HCT116 (cell line): ENCODE measurements around the gene TOM1. TPM values are rescaled to one million over a fixed set of nuclear protein-coding genes. Genes with fewer than 3 reads are reported as not detected.

Source experiments
- ATAC-seq: fragments of 200-7000 bp; cut with Tn5 transposase; 2 replicates; pipeline ENCODE4 v1.9.1; 2020; ENCODE audit warnings: mild to moderate bottlenecking, moderate library complexity
- Bru-seq: library from RNA; stranded (reverse); fragments of 400-500 nt; gene quantifications from one replicate; lab custom pipeline; 2021; lab: Mats Ljungman, UMichigan
- BruChase-seq, 2 experiments: library from RNA; stranded (reverse); fragments of 400-500 nt; gene quantifications; one replicate each; lab custom pipeline; 2021; lab: Mats Ljungman, UMichigan
- BruUV-seq: library from RNA; stranded (reverse); fragments of 400-500 nt; replicated peaks from 2 replicates; lab custom pipeline; 2021; lab: Mats Ljungman, UMichigan
- CTCF ChIA-PET: fragments of 300-600 bp; sonication (Branson Sonifier 250); formaldehyde crosslinking; loops from one replicate; lab custom pipeline; 2021; ENCODE audit warnings: antibody characterized with exemption; lab: Charles Lee
- POLR2A ChIA-PET: fragments of 300-600, 350-600 bp; sonication (Branson Sonifier 250); formaldehyde crosslinking; loops from one replicate; lab custom pipeline; 2021; ENCODE audit warnings: antibody characterized with exemption; lab: Charles Lee
- RAD21 ChIA-PET, 2 experiments: fragments of 300-600 bp; sonication (Branson Sonifier 250); formaldehyde crosslinking; loops; one replicate each; lab custom pipeline; 2023; ENCODE audit warnings: low total read pairs in 2 of 2; ENCODE audit not compliant: uncharacterized antibody in 2 of 2, unreplicated experiment in 2 of 2, low non-redundant PET in 1 of 2; lab: Charles Lee
- DNase-seq: peaks from one replicate; pipeline ENCODE4 v3.0.0-alpha.2; 2010; ENCODE audit warnings: low read depth, low spot score
- H2AFZ ChIP-seq: fragments of 200-600 bp; shearing (Covaris generic), sonication (generic); 2 replicates; pipeline ENCODE4 v1.6.1; 2017; ENCODE audit warnings: low read depth, mixed run types, mixed read lengths, antibody characterized with exemption, low read length; ENCODE audit not compliant: poor library complexity, severe bottlenecking
- H3K27ac ChIP-seq: 2 replicates; pipeline ENCODE4 v1.5.1; 2012; ENCODE audit warnings: low read depth, low read length
- H3K27me3 ChIP-seq: fragments of 200-600 bp; sonication (generic); 2 replicates; pipeline ENCODE4 v1.6.1; 2016; ENCODE audit warnings: mixed run types, low read length, mixed read lengths; ENCODE audit not compliant: insufficient read depth
- H3K36me3 ChIP-seq, 2 experiments: fragments of 200-500 bp in 1 of 2; fragments of 200-600 bp in 1 of 2; sonication (Bioruptor generic) in 1 of 2; sonication (generic) in 1 of 2; 2 replicates each; pipeline versions ENCODE4 v1.5.1 to v1.6.1; 2014 to 2016; ENCODE audit warnings: low read length in 2 of 2, inconsistent platforms in 1 of 2, mixed read lengths in 1 of 2, mixed run types in 1 of 2; ENCODE audit not compliant: insufficient read depth in 2 of 2, control insufficient read depth in 1 of 2
- H3K4me1 ChIP-seq, 2 experiments: fragments of 200-600 bp in 1 of 2; sonication (generic) in 1 of 2; 2 replicates each; pipeline versions ENCODE4 v1.5.1 to v1.6.1; 2012 to 2017; ENCODE audit warnings: low read length in 2 of 2, inconsistent platforms in 1 of 2, mild to moderate bottlenecking in 1 of 2, mixed read lengths in 1 of 2, mixed run types in 1 of 2, moderate library complexity in 1 of 2; ENCODE audit not compliant: insufficient read depth in 2 of 2, control insufficient read depth in 1 of 2
- H3K4me2 ChIP-seq: fragments of 200-600 bp; sonication (generic); 2 replicates; pipeline ENCODE4 v1.6.1; 2017; ENCODE audit warnings: mixed run types, low read length, mixed read lengths
- H3K4me3 ChIP-seq, 2 experiments: fragments of 200-600 bp in 1 of 2; sonication (generic) in 1 of 2; replicated peaks in 1 of 2; 2 replicates each; pipeline ENCODE4 v1.5.1; 2011 to 2016; ENCODE audit warnings: low read length in 2 of 2, control low read depth in 1 of 2, low read depth in 1 of 2, mild to moderate bottlenecking in 1 of 2, mixed read lengths in 1 of 2, mixed run types in 1 of 2
- H3K79me2 ChIP-seq: fragments of 200-600 bp; sonication (generic); 2 replicates; pipeline ENCODE4 v1.6.1; 2017; ENCODE audit warnings: mild to moderate bottlenecking, mixed run types, low read length, moderate library complexity, mixed read lengths; ENCODE audit not compliant: insufficient read depth
- H3K9ac ChIP-seq: fragments of 200-600 bp; sonication (generic); 2 replicates; pipeline ENCODE4 v1.6.1; 2016; ENCODE audit warnings: low read length, mixed read lengths
- H3K9me2 ChIP-seq: fragments of 200-600 bp; sonication (generic), shearing (Covaris generic); 2 replicates; pipeline ENCODE4 v1.6.1; 2017; ENCODE audit warnings: mixed run types, mild to moderate bottlenecking, moderate library complexity; ENCODE audit not compliant: insufficient read depth
- H3K9me3 ChIP-seq, 2 experiments: fragments of 200-500 bp in 1 of 2; fragments of 200-600 bp in 1 of 2; sonication (Bioruptor generic) in 1 of 2; sonication (generic) in 1 of 2; 2 replicates each; pipeline ENCODE4 v1.6.1; 2014 to 2017; ENCODE audit warnings: low read length in 2 of 2, mixed read lengths in 2 of 2, inconsistent platforms in 1 of 2, low read depth in 1 of 2, mild to moderate bottlenecking in 1 of 2, mixed run types in 1 of 2, moderate library complexity in 1 of 2; ENCODE audit not compliant: control insufficient read depth in 1 of 2, insufficient read depth in 1 of 2
- H4K20me1 ChIP-seq: fragments of 200-600 bp; sonication (generic), shearing (Covaris generic); 2 replicates; pipeline ENCODE4 v1.6.1; 2017; ENCODE audit warnings: mixed run types, mild to moderate bottlenecking, moderate library complexity; ENCODE audit not compliant: insufficient read depth
- CBX3 ChIP-seq: IDR thresholded peaks from 2 replicates; pipeline ENCODE4 v1.6.1; 2012; ENCODE audit warnings: low read depth
- CEBPB ChIP-seq: IDR thresholded peaks from 2 replicates; pipeline ENCODE4 v1.6.1; 2012; ENCODE audit warnings: low read depth
- ELF1 ChIP-seq: IDR thresholded peaks from 2 replicates; pipeline ENCODE4 v1.6.1; 2012; ENCODE audit warnings: low read depth, borderline replicate concordance
- EZH2 ChIP-seq: fragments of 200-600 bp; sonication (generic); IDR thresholded peaks from 2 replicates; pipeline ENCODE4 v1.6.1; 2017; ENCODE audit warnings: antibody characterized with exemption, mixed run types
- EZH2phosphoT487 ChIP-seq: fragments of 200-600 bp; IDR thresholded peaks from 2 replicates; pipeline ENCODE4 v1.6.1; 2018; ENCODE audit warnings: antibody characterized with exemption, borderline replicate concordance
- FOSL1 ChIP-seq: IDR thresholded peaks from 2 replicates; pipeline ENCODE4 v1.6.1; 2012; ENCODE audit warnings: low read depth
- JUND ChIP-seq: IDR thresholded peaks from 2 replicates; pipeline ENCODE4 v1.6.1; 2012
- POLR2A ChIP-seq: IDR thresholded peaks from 2 replicates; pipeline ENCODE4 v1.7.0; 2011; ENCODE audit warnings: borderline replicate concordance; ENCODE audit not compliant: insufficient read depth, insufficient read length; ENCODE audit errors: extremely low read depth
- POLR2AphosphoS5 ChIP-seq: IDR thresholded peaks from 2 replicates; pipeline ENCODE4 v1.6.1; 2011; ENCODE audit warnings: mild to moderate bottlenecking, low read depth, low read length, moderate library complexity
- RAD21 ChIP-seq: IDR thresholded peaks from 2 replicates; pipeline ENCODE4 v1.6.1; 2012; ENCODE audit warnings: low read depth, mild to moderate bottlenecking
- SIN3A ChIP-seq: IDR thresholded peaks from 2 replicates; pipeline ENCODE4 v1.6.1; 2012; ENCODE audit warnings: low read depth
- SP1 ChIP-seq: IDR thresholded peaks from 2 replicates; pipeline ENCODE4 v1.6.1; 2012; ENCODE audit warnings: low read depth
- SRF ChIP-seq: IDR thresholded peaks from 2 replicates; pipeline ENCODE4 v1.6.1; 2012; ENCODE audit warnings: low read depth
- TCF7L2 ChIP-seq: IDR thresholded peaks from 2 replicates; pipeline ENCODE4 v1.7.0; 2011; ENCODE audit warnings: borderline replicate concordance, inconsistent platforms; ENCODE audit not compliant: insufficient read depth, insufficient read length; ENCODE audit errors: extremely low read depth
- YY1 ChIP-seq: IDR thresholded peaks from 2 replicates; pipeline ENCODE4 v1.6.1; 2011; ENCODE audit warnings: low read length, low read depth, moderate library complexity, mild to moderate bottlenecking; ENCODE audit not compliant: insufficient replicate concordance; ENCODE audit errors: extremely low read depth
- ZFX ChIP-seq: fragments of 450-650 bp; IDR thresholded peaks from 2 replicates; pipeline ENCODE4 v1.6.1; 2017
- intact Hi-C: fragments of 100-400 bp; cut with micrococcal nuclease; formaldehyde crosslinking; loops from 2 replicates; pipeline ENCODE4 v1.10.0; 2022
- long read RNA-seq: library from polyadenylated mRNA; unstranded; transcript quantifications from one replicate; pipeline ENCODE4 v2.0.0, GENCODE V29; 2021; ENCODE audit not compliant: unreplicated experiment
- polyA plus RNA-seq: library from polyadenylated mRNA; unstranded; fragments of >200 nt; gene quantifications from 2 replicates; pipeline ENCODE4 v1.2.1, GENCODE V29; 2012; ENCODE audit warnings: missing spikeins
- total RNA-seq: library from RNA; stranded (reverse); gene quantifications from one replicate; pipeline ENCODE4 v1.2.1, GENCODE V29; 2021; ENCODE audit not compliant: unreplicated experiment
- TF ChIP-seq, protein P1 (sequence below): IDR thresholded peaks from 2 replicates; pipeline ENCODE4 v1.6.1; 2012; ENCODE audit warnings: low read depth
- TF ChIP-seq, protein P2 (sequence below), 3 experiments: fragments of 200-600 bp in 1 of 3; sonication (generic) in 1 of 3; IDR thresholded peaks in 2 of 3; conservative IDR thresholded peaks in 1 of 3; 2 replicates each; pipeline ENCODE4 v1.5.1; 2012 to 2017; ENCODE audit warnings: low read depth in 2 of 3, low read length in 2 of 3, antibody characterized with exemption in 1 of 3, borderline replicate concordance in 1 of 3, control low read depth in 1 of 3, mild to moderate bottlenecking in 1 of 3, mixed read lengths in 1 of 3, mixed run types in 1 of 3, moderate library complexity in 1 of 3; ENCODE audit not compliant: insufficient read depth in 1 of 3
- TF ChIP-seq, protein P3 (sequence below): IDR thresholded peaks from 2 replicates; pipeline ENCODE4 v1.6.1; 2012
- TF ChIP-seq, protein P4 (sequence below): IDR thresholded peaks from 2 replicates; pipeline ENCODE4 v1.6.1; 2012

The TOM1 gene
- total RNA-seq (18.0 TPM), Bru-seq, nascent RNA (percentile 48 among the genes with signal in this experiment), BruChase-seq, experiment 1, labeled RNA remaining after a 6-hour chase (percentile 50 among the genes with signal in this experiment), BruChase-seq, experiment 2, labeled RNA remaining after a 2-hour chase (percentile 49 among the genes with signal in this experiment)
- polyA plus RNA-seq, result 18.9 and 20.8 TPM in 2 replicates
- long read RNA-seq, transcript TOM1-210 (15 exons, 2,389 nt), result major isoform, 36 of 55 reads
- long read RNA-seq, partial matches to known transcripts, result 4 of 55 reads
- long read RNA-seq, other reads (novel, unspliced or antisense), result 13 of 55 reads

DNA sequence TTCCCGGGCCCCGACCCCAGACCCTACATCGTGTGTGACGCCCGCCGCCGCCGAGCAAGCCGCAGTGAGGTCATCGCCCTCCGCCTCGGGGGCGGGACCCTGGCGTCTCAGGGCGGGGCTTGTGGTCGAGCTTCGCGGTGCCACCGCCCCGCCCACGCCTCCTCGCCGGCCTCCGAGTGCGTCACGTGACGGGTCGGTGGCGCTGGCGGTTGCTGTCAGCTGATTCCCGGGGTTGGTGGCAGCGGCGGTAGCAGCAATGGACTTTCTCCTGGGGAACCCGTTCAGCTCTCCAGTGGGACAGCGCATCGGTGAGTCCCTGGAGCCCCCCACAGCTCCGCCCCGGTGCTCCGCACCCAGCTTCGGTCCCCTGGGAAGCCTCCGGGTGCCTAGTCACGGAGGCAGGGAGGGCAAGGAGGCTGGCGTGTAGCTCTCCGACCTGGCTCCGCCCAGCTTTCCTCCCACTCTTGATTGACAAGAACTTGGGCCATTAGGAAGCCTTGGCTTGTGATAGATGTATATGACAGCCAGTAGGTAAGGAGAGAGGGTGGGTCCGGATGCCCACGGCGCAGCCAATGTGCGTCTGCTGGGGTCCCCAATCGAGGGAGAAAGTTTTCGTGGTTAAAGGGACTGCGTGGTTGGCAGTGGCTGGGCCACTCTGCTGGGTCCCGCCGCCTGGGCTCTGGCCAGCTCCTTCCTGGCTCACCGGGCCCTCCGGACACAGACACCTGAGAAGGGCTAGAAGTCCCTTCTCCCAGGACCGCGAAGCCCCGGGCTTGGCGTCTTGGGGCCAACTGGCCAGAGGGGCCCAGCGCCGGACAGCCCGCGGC lies at the start of gene TOM1:
Gene TOM1 (plus strand): TSS at position 222 of the 827 bp plus-strand sequence. CDS start 35 bp downstream, at position 257.
- POLR2A ChIA-PET, result interaction anchor here (0.7 to 1.0 kb wide), 3 partner anchors 9 to 41 kb away, joined by 3 read pairs; no protein-coding TSS in a partner anchor
- Histone ChIP-seq H3K4me1 (peaks cover 13 to 24% of the 10 kb centered on the region in 2 experiments), H3K36me3 (peaks cover 8 to 11% of the 10 kb centered on the region in 2 experiments; a peak in 2 of 4 replicates), H3K4me3 (peak within 1 kb of the TSS; percentile 89 to 91), H2AFZ (no peak within 1 kb of the TSS), H4K20me1 (no peaks in the 10 kb centered on the region), H3K4me2 (peak within 1 kb of the TSS; percentile 99), H3K9me2 (no peaks in the 10 kb centered on the region), H3K9ac (peak within 1 kb of the TSS; percentile 82), H3K79me2 (no peaks in the 10 kb centered on the region), H3K27ac (peak within 1 kb of the TSS; percentile 63), H3K27me3 (no peaks in the 10 kb centered on the region), H3K9me3 (no peaks in the 10 kb centered on the region)
- DNase-seq (peak; percentile 98), ATAC-seq (peak; percentile 98)
- TSS peak; percentile 44 for BruUV-seq
- CTCF ChIA-PET, result interaction anchor here (0.6 to 1.1 kb wide), 3 partner anchors 9 to 328 kb away, joined by 3 read pairs; no protein-coding TSS in a partner anchor
- RAD21 ChIA-PET, result interaction anchor here (0.6 kb wide), 3 partner anchors 50 to 825 kb away, joined by 3 to 4 read pairs (median 4); no protein-coding TSS in a partner anchor
- intact Hi-C loops, result no loop called here
- TF ChIP-seq EZH2, result no peak
- TF ChIP-seq, protein P1, sequence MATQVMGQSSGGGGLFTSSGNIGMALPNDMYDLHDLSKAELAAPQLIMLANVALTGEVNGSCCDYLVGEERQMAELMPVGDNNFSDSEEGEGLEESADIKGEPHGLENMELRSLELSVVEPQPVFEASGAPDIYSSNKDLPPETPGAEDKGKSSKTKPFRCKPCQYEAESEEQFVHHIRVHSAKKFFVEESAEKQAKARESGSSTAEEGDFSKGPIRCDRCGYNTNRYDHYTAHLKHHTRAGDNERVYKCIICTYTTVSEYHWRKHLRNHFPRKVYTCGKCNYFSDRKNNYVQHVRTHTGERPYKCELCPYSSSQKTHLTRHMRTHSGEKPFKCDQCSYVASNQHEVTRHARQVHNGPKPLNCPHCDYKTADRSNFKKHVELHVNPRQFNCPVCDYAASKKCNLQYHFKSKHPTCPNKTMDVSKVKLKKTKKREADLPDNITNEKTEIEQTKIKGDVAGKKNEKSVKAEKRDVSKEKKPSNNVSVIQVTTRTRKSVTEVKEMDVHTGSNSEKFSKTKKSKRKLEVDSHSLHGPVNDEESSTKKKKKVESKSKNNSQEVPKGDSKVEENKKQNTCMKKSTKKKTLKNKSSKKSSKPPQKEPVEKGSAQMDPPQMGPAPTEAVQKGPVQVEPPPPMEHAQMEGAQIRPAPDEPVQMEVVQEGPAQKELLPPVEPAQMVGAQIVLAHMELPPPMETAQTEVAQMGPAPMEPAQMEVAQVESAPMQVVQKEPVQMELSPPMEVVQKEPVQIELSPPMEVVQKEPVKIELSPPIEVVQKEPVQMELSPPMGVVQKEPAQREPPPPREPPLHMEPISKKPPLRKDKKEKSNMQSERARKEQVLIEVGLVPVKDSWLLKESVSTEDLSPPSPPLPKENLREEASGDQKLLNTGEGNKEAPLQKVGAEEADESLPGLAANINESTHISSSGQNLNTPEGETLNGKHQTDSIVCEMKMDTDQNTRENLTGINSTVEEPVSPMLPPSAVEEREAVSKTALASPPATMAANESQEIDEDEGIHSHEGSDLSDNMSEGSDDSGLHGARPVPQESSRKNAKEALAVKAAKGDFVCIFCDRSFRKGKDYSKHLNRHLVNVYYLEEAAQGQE, result no peak
- TF ChIP-seq JUND, result no peak
- no peak for TF ChIP-seq FOSL1
- TF ChIP-seq, protein P2, sequence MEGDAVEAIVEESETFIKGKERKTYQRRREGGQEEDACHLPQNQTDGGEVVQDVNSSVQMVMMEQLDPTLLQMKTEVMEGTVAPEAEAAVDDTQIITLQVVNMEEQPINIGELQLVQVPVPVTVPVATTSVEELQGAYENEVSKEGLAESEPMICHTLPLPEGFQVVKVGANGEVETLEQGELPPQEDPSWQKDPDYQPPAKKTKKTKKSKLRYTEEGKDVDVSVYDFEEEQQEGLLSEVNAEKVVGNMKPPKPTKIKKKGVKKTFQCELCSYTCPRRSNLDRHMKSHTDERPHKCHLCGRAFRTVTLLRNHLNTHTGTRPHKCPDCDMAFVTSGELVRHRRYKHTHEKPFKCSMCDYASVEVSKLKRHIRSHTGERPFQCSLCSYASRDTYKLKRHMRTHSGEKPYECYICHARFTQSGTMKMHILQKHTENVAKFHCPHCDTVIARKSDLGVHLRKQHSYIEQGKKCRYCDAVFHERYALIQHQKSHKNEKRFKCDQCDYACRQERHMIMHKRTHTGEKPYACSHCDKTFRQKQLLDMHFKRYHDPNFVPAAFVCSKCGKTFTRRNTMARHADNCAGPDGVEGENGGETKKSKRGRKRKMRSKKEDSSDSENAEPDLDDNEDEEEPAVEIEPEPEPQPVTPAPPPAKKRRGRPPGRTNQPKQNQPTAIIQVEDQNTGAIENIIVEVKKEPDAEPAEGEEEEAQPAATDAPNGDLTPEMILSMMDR (IDR thresholded peaks at IDR 0.05 in 2 of 3, conservative IDR thresholded peaks at IDR 0.05 in 1 of 3; ENCODE audit: borderline replicate concordance in 1 of 3, insufficient read depth in 1 of 3, low read depth in 2 of 3, low read length in 2 of 3), result no peak
- no peak for TF ChIP-seq ZFX
- TF ChIP-seq POLR2A, result no peak
- peak; percentile 99 for TF ChIP-seq SP1
- no peak for TF ChIP-seq RAD21
- no peak for TF ChIP-seq ELF1
- TF ChIP-seq, protein P3, sequence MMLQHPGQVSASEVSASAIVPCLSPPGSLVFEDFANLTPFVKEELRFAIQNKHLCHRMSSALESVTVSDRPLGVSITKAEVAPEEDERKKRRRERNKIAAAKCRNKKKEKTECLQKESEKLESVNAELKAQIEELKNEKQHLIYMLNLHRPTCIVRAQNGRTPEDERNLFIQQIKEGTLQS, result no peak
- peak; percentile 57; the same call in 1 of the 2 replicates for TF ChIP-seq SIN3A
- no peak for TF ChIP-seq EZH2phosphoT487
- peak; percentile 62 for TF ChIP-seq POLR2AphosphoS5
- peak; percentile 25 for TF ChIP-seq YY1
- TF ChIP-seq CBX3, result no peak
- TF ChIP-seq CEBPB, result no peak
- TF ChIP-seq, protein P4, sequence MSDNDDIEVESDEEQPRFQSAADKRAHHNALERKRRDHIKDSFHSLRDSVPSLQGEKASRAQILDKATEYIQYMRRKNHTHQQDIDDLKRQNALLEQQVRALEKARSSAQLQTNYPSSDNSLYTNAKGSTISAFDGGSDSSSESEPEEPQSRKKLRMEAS, result peak; percentile 86
- no peak for TF ChIP-seq TCF7L2
- no peak for TF ChIP-seq SRF
